NCI-H2107 treated with DMSO at 0.1 percent for 48 hours (cell line): ENCODE results near the gene HS3ST6.
A peak's percentile ranks its signal among the peaks of the same experiment; 100 is the strongest.
"Not testable (repeated sequence)": the region's sequence is repeated elsewhere in the genome, so short reads cannot be mapped to it uniquely, and the experiment has no call there.

ENCODE experiments used
- DNase-seq: peaks from one replicate; lab custom pipeline; 2025; ENCODE audit not compliant: unreplicated experiment; lab: John Stamatoyannopoulos, UW

HS3ST6 gene

DNA sequence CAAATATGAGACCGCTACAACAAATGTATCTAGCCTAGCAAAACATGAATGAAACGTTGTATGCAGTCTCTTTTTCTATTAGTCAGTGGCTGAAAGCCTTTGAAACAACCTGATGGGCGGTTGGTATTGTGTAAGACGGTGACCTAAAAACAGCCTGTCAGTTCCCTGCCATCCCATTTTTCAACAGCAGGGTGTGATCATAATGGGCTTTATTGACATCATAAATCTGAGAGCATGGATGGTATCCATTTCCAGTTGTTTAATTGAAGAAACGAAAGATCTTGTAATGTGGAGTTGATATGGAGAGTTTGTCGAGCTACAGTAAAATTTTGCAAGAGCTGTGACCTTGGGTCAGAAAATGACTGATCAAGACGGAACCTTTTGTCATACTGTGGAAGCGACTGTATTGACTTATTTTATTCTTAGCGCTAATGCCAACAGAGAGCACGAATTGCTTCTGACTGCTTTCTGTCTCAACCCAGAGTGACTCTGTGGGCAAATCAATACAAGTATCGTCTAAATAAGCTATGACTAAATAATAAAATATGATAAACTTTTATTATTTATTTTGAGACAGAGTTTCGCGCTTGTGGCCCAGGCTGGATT, 34.0 kb downstream of the HS3ST6 start:
- DNase-seq = no peak

DNA sequence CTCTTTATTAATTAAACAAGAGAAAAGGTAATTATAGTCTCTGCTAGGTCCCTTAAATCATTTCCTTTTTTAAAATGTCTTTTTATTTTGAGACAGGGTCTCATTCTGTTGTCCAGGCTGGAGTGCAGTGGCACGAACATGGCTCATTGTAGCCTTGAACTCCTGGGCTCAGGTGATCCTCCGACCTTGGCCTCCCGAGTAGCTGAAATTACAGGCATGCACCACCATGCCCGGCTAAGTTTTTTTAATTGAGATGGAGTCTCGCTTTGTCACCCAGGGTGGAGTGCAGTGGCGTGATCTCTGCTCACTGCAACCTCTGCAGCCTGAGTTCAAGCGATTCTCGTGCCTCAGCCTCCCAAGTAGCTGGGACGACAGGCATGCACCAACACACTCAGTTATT, 37.0 kb downstream of the HS3ST6 start:
- not testable (repeated sequence) for DNase-seq

DNA sequence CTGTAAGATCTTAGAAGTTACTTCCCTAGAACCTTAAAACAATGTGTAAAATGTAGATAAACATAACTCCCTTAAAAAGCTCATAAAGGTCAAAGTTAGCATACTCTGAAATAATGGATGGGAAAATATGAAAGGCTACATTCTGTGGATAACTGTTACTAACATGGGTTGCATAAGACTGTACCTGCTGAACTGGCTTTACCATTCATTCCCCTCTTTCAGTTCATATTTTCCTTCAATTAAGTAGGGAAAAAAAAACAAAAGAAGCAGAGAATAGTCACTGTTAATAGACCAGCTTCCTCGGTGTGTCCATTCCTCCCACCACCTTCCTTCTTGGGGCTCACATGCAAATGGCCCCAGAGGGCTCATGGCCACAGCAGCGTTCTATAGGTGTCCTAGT, 38.7 kb downstream of the HS3ST6 start:
- DNase-seq = no peak

DNA sequence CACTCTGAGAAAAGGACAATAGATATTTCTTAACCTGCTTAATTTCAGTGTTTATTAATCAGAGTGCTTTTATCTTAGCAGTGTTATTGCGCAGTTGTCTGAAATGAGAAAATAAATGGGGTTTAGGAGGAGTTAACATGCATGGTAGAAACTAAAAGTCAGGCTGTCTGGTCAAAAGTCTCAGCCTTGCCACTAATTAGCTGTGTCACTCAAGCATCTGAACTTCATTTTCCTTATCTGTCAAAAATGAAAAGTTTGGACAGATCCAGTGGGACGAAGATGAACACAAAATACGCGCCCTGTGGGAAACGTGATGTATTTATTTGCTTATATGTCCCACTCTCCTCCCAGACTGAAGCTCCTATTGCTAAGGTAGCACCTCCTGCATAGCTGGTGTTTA, 40.0 kb downstream of the HS3ST6 start:
- peak; percentile 51 for DNase-seq

DNA sequence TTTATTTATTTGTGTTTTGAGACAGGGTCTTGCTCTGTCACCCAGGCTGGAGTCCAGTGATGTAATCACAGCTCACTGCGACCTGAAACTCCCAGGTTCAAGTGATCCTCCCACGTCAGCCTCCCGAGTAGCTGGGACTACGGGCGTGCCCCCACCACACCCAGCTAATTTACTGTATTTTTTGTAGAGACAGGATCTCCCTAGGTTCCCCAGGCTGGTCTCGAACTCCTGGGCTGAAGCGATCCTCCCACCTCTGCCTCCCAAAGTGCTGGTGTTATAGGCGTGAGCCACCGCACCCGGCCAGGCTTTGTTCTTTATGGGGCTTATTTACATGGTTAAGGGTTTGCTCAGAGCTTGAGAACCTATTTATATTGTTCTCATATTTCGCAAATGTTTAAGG, 40.4 kb downstream of the HS3ST6 start:
- peak; percentile 51 for DNase-seq

DNA sequence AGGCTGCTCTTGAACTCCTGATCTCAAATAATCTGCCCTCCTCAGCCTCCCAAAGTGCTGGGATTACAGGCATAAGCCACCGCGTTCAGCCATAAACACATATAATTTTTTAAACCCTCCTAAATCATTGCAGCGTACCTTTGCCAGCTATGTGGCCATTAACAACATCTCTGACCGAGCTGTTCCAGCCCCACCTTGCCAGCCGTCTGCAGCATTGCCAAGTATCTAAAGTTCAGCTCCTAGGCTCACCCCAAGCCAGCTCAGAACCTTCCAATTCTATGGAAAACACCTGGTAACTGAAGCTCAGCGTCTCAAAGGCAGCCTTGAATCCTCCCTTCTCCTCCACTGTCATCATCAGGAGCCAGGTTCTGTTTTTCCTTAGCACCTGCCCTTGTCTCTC, 41.1 kb downstream of the HS3ST6 start:
- DNase-seq = peak; percentile 28

DNA sequence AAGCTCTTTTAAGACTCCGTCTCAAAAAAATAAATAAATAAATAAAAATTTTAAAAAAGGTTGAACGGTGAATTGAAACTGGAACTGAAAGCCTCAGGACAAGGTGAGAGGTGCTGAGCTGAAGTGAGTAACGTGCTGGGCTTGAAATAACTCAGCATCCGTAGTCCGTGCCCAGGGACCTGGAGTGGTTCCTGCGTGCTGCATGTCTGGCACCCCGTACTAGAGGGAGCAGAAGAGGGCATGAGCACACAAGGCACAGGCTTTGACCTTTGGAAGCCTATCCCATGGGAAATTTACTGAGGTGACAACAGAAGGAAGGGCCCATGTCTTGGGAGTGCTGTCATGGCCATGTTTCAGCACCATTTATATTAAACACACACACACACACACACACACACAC, 41.7 kb downstream of the HS3ST6 start:
- no peak for DNase-seq

DNA sequence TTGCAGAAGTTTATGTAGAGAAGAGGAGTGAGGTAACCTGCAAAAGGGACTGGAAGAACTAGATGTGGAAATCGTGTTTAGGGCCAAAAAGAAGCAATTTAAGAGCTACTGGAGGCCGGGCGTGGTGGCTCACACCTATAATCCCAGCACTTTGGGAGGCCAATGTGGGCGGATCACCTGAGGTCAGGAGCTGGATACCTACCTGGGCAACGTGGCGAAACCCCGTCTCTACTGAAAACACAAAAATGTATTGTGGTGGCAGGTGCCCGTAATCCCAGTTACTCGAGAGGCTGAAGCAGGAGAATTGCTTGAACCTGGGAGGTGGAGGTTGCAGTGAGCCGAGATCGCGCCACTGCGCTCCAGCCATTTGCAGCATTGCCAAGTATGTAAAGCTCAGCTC, 42.1 kb downstream of the HS3ST6 start:
- DNase-seq = not testable (repeated sequence)

DNA sequence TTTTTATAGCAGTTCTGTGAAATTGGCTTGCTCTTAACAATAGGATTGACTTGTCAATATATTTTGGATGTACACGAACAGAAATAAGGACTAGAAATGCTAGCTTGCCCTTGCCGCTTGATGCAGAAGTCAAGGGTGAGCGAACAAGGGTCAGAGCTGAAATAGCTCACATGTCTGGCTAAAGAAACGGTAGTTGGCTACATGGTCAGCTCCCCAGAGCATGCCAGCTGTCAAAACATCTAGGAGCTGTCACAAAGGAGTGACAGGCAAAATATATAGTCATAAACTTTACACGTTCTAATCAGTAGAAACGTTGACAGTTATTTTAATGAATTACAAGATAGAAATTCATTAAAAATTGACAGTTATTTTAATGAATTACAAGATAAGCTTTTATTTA, 43.4 kb downstream of the HS3ST6 start:
- DNase-seq = no peak

DNA sequence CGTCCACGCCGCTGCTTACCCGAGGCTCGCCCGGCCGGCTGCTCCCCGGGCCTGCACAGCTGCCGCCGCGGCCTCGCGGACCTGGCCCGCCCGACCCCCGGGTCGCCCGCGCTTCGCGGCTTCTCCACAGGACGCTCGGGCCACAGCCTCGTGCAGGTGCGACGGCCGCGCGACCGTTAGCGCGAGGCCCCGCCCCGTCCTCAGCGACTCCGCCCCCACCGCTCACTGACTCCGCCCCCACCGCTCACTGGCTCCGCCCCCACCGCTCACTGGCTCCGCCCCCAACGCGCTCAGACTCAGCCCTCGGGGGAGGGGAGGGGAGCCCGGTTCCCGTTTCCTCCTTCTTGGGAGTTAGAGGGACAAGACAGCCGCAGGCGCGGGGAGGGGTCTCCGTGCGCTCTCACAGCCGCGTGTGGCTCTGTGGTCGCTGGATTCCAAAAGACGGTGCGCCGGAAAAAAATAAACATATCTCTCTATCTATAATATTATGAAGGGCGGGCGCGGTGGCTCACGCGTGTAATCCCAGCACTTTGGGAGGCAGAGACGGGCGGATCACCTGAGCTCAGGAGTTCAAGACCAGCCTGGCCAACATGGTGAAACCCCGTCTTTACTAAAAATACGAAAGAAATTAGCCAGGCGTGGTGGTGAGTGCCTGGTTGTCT, 46.1 kb downstream of the HS3ST6 start, which contains the start of gene MEIOB:
TSS of gene MEIOB (minus strand) at position 191 of the 662 bp plus-strand sequence. CDS start 3,989 bp downstream, outside the sequence.
- no peak for DNase-seq

DNA sequence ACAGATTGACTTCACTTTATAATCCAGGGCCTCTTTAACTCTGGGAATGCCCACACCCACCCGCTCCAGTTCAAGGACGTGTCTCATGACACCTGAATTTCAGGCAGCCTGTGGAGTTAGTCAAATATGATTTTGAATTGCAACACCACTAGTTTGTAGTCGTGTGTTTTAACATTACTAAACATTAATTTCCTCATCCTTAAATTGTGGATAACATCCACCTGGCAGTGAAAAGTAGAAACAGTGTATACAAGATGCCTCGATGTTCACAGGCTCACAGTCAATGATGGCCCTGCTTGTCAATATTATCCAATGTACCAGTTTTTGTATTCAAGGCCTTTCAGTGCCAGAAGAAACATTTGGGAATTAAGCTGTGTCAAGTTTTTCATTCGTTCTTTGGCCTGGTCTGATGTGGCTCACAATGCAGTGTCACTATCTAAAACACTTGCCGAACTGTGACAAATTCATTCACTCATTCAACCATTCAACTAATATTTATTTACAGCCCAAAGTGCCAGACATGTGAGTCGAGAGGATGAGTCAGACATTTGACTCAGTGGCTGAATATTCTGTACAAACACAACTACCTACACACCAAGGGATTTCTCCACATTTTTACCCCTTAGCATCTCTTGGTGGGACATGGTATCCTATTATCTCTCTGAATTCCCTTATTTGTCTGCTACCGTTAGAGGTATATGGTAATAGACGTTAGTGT, 47.7 kb downstream of the HS3ST6 start:
- no peak for DNase-seq

DNA sequence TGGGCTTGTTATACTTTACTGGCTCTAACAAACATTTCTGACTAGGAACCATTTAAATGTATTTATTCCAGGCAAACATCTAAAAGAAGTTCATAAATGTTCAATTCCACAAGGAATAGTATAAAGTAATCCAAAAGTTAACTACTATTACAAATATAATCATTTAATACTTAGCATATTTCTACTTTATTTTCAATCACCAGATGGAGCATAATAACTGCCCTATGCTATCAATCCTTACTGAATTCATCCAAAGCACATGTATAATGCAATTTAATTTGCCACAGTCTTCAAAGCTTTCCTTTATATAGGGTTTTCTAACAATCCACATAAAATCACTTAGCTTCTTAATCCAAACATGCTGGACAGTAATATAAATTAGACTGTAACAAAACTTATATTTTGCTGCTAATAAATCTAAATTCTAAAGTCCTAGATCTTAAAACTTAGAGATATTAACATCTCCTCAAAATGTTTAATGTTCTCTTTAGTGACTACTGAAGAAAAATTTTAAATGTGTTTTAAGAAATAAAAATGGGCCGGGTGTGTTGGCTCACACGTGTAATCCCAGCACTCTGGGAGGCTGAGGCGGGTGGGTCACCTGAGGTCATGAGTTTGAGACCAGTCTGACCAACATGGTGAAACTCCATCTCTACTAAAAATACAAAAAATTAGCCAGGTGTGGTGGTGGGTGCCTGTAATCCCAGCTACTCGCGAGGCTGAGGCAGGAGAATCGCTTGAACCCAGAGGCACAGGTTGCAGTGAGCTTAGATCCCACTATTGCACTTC, 52.1 kb downstream of the HS3ST6 start:
- no peak for DNase-seq

DNA sequence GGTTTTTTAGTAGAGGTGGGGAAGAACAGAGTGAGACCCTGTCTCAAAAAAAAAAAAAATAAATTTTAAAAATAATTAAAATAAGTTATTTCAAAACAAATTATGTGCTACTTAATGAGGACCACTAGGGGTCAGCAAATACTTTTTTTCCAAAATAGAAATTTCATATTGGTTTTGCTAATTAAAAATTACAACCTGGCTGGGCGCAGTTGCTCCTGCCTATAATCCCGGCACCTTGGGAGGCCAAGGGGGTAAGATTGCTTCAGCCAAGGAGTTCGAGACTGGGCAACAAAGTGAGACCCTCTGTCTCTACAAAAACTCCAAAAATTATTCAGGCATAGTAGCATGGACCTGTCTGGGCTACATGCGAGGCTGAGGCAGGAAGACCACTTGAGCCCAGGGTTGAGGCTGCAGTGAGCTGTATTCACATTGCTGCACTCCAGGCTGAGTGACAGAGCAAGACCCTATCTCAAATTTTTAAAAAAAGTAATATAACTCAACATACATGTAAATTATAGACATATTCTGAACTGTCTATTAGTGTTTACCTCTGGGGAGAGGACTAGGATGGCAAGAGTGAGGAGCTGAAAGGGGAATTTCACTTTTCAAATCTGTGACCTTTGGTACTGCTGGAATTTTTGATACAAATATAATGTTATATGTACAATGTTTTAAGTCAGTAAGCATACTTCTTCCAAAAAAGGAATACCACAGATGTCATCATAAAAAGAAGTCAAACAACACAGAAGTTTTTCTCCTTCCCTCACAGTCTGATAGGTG, 54.3 kb downstream of the HS3ST6 start:
- DNase-seq = no peak

DNA sequence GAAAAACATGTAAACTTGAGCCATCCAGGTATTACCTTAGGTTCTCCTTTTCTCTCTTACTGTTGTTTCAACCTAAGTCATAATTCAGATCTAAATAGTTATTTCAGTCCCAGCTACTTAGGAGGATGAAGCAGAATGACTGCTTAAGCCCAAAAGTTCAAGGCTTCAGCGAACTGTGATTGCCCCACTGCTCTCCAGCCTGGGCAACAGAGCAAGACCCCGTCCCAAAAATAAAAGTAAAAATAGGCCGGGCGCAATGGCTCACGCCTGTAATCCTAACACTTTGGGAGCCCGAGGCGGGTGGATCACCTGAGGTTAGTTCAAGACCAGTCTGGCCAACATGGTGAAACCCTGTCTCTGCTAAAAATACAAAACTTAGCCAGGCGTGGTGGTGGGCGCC, 55.8 kb downstream of the HS3ST6 start:
- DNase-seq = no peak

DNA sequence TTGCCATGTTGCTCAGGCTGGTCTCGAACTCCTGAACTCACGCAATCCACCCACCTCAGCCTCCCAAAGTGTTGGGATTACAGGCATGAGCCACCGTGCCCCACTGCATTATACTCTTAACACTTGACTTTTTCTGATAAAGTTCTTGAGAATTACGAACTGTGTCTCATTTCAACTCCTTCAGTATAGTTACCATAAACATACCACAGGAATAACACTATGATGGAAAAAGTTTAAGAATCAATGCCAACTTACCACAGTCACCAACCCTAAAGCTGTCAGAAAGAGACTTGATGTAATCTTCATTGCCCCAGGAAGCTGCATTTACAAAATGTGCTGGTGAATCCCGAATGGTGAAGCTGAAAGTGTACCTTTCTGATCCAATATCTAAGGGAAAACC, 56.5 kb downstream of the HS3ST6 start:
- DNase-seq = no peak
